Erythroblast (primary cell): Measurements from ENCODE around the gene APP.

Source experiments
- DNase-seq, 2 experiments: peaks; one replicate each; lab custom pipeline; 2025; lab: John Stamatoyannopoulos, UW
- GATA1 ChIP-seq: IDR thresholded peaks from 2 replicates; pipeline ENCODE4 v1.6.1; 2011; ENCODE audit warnings: low read depth, mild to moderate bottlenecking, control low read depth, low read length, moderate library complexity
- POLR2A ChIP-seq: IDR thresholded peaks from 2 replicates; pipeline ENCODE4 v1.6.1; 2011; ENCODE audit warnings: mild to moderate bottlenecking, low read length

APP gene

DNA sequence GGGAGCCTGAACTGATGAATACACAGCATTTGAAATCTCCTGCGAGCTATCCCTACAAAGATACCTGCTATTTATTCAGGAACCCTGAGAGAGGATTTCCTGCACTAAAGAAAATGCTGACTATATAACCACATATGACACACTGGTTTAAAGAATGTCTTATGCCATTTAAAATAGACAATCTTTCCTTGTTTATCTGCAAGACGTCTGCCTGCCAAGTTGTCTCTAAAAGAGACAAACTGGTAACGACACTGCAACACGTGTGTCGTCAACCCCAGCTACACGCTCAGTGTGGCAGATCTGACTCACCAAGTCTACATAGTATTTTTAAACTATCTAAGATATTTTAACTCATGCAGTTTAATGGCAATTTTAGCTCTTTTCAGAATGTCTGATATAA lies 42.7 kb downstream of the APP start:
- TF ChIP-seq POLR2A (no peak), GATA1 (no peak)
- no peak for DNase-seq

DNA sequence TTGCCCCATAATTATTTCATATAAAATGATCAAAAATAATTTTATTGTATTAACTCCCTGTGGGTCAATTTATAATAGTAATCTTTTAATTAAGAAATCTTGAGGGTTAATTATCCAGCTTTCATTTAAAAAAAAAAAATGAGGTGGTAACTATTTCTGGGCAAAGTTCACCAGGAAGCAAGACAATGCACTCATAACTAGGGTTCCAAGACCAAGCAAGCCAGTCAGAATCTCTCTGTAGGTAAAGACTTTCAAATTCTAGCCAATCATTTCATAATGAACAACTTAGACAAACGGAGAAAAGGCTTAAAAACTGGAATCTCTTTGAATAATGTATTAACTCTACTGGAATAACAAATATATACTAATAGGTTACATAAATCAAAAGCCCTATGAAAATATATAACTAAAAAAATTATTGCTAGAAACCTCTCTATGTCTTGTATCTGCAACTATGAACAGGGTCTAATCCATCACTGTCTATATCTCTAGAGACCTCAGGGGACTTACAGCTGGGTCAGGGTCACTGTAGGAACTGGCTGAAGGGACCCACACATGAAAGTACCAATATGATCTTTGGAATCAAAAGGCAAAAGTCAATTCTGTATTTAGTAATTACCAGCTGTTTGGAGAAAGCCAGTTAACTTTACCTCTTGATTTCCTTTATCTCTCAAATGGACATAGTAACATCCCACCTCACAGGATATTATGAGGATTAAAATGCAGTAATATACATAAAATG lies 43.3 kb downstream of the APP start:
- TF ChIP-seq POLR2A (no peak), GATA1 (no peak)
- no peak for DNase-seq

DNA sequence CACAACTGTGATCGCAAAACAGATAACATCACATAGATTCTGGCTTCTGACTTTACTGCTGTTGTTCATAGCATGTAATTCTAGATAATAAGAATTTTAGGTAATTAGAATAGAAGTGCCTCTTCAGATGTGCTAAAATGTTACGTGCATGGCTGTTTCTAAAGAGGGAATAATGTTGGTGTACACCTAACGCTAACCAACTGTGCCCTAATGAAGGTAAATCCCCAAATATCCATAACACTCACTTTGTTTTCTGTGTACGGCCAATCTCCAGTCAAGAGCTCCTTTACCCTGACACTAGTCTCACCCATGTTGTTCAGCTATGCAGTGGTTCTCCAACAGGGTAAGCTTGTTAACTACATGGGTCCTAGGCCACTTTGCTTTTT lies 44.4 kb downstream of the APP start:
- TF ChIP-seq POLR2A: no peak
- no peak for TF ChIP-seq GATA1
- DNase-seq: no peak

DNA sequence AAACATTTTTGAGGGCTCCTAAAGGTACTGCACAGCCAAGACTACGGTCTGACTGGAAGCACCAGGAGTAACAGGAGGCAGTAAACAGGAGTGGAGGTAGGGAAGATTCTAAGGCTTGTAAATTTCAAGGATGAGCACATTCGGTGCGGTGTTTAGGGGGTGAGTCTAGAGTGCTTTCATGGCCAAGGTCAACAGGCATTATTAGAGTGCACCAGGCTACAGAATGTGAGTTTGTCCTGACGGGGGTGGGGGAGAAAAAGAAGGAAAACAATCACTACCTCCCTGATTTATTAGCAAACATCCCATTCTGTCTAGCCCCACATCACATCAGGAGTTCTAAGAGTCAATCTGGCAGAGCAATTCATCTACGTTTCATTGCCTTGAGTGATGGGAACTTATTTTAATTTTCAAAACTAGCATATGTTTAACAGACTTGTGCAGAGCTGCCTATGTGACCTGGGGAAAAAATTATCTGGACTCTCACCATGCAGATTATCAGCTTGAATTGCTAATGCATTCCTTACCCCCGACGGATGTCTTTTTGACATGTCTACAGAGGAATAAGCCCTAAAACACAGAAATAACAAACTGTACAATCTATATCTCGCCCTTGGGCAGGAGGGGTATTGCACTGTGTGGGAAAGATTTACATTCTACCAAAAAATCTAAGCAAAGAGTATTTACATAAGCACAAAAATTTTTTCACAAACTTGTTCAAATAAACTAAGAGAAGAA lies 45.0 kb downstream of the APP start:
- TF ChIP-seq POLR2A (no peak), GATA1 (no peak)
- DNase-seq: no peak

DNA sequence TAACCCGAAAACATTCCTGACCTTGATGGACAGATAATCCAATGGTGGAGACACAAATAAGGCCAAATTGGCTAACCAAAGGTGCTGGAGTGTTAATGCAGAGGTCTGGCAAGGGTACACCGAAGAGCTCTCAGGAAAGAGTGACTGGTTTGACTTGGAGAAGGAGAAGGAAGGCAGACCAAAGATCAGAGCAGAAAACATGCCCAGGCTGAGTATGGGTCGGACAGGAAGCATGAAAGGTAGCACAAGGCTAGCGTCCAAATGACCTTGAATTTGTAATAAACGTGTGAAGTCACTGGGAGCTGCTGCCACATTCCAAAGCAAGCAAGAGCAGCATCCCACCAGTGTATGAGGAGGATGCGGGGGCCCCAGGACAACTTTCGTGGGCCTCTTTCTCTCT lies 45.7 kb downstream of the APP start:
- DNase-seq: no peak
- TF ChIP-seq POLR2A (no peak), GATA1 (no peak)

DNA sequence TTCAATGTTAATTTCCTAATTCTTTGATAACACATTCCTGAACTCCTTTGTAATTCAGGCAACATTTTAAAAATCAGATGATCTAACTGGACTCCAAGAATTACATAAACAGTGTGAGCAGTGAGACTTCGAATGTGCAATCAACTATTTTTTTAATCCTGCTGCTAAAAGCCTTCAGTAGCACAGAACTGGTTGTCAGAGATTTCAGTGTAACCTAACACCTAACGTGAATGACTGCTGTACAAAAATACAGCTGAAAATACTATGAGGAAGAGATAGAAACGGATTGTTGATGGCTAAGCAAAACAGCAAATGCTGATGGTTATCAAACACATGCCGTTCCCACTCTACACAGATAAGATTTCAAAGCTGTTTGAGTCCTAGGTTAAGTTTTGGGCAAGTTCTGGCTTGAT lies 46.1 kb downstream of the APP start:
- TF ChIP-seq GATA1 (no peak), POLR2A (no peak)
- no peak for DNase-seq

DNA sequence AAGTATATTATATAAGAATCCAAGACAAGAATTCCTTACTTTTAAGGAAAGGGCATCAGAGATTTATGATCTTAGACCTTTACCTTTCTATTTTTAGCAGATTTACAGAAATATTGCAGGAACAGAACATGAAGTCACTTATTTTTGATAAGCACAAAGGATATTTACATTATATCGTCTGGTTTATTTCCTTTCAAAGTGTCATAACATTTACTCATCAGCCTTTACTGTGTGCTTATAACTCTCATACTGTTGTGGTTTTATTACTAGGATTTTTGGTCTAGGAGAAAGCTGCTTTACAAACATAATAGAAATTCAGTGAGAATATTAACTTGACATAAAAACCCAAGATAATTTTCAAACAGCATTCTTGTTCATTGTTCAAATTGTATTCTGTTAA lies 47.6 kb downstream of the APP start:
- TF ChIP-seq GATA1: no peak
- no peak for TF ChIP-seq POLR2A
- no peak for DNase-seq

DNA sequence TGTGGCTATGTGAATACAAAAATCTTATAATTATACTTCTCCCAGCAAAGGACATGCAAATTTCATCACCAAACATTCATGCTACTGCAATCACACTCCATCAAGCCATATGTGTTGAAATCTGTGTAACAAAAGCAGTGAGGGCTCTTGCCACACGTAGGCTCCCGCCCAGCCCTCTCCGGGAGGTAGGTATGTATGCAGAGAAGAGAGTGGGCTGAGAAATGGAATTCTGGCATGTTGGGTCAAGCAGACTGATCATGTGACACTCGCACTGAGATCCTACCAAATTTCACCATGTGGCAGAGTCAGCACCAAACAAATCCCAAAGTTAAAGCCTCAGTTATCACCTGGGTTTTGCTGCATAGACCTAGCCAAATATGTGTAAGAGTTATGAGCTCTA lies 49.7 kb downstream of the APP start:
- no peak for DNase-seq
- TF ChIP-seq GATA1 (no peak), POLR2A (no peak)

DNA sequence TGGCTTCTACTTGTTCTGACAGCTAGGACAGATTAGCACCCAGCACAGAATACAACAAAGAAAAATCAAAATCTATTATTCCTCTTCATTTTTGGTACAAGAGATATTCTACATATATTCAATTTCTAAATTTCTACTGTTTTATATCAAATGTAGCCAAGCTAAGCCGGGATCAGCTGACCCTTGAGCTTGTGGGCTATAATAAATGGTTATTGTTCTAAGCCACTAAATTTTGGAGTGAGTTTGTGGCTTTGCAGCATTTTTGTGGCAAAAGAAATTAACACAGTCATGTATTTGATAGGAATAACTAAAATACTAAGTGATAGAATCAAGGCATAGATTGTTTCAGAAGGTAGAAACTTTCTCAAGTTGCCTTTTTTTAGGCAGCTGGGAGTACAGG lies 50.7 kb downstream of the APP start:
- DNase-seq: no peak
- no peak for TF ChIP-seq GATA1
- TF ChIP-seq POLR2A: no peak

DNA sequence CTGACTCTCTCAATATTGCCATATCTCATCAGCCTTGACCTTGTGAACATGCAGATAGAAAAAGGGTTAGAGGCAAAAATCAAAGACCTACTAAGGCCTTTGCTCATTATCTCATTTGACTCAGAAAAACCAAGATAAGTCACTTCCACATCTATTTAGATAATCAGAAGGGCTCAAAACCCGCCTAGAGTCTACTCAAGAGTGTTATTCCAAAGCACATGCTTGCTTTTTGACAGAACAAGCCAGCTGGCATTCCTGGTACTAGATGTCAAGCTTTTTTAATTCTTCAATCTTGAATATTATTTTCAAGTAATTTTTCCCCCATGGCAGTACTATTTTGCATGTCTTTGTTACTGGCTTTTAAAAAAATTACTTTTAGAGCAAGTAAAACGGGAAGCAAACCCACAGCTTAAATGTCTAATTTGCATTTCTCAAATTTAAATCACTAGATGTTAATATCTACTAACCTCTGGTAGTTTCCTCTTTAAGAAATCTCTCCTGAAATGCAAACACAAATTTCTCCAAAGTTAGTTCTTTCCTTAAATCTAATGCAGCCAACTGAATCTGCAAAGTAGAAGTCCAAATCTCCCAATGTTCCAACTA lies 51.5 kb downstream of the APP start:
- DNase-seq: no peak
- TF ChIP-seq GATA1 (no peak), POLR2A (no peak)

DNA sequence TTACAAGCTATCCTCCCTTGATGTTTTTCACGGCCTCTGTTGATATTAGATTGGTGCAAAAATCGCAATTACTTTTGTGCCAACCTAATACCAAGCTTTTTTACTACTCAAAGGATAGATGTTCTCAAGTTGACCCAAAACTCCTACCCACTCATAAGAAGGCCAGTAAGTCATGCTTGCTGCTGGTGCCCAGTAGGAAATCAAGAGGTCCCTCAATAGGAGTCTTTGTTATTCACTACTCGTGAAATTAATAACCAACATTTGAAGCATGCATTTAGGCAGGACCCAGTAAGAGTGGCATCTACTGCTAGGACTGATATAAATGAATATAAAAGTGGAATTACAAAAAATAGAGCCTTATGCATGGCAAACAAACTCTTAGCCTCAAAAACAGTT lies 52.6 kb downstream of the APP start:
- TF ChIP-seq GATA1 (no peak), POLR2A (no peak)

DNA sequence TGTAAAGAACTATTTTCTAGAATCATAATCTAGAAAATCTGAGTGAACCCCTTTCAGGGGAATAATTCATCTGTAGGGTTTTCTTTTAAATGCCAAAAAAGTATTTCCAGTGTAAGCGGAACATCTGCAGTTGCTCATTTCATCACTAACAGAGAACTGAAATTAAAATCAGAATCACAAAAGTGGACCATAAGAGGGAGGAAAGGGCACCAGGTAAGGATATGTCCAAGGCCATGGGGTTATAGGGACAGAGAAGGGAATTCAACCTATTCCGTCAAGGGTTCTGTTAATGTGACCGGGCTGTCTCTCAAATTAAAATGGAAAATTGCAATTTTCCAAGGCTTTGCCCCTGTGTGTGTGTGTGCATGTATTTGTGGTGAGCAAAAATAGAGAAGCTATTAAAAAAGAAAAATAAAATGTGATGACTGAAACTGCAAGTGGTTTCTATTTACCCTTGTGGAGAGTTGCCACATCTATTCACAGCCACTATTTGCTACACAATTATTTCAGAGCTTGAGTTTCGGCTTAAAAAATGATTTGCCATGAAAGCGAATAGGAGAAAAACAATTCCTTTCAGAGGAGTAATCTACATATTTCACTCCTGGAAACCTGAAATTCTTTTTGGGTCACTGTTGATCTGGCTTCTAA lies 53.1 kb downstream of the APP start:
- DNase-seq: no peak
- TF ChIP-seq POLR2A (no peak), GATA1 (no peak)

More for the DNA sequence above, 52.6 kb downstream of the APP start:
- no peak for DNase-seq

DNA sequence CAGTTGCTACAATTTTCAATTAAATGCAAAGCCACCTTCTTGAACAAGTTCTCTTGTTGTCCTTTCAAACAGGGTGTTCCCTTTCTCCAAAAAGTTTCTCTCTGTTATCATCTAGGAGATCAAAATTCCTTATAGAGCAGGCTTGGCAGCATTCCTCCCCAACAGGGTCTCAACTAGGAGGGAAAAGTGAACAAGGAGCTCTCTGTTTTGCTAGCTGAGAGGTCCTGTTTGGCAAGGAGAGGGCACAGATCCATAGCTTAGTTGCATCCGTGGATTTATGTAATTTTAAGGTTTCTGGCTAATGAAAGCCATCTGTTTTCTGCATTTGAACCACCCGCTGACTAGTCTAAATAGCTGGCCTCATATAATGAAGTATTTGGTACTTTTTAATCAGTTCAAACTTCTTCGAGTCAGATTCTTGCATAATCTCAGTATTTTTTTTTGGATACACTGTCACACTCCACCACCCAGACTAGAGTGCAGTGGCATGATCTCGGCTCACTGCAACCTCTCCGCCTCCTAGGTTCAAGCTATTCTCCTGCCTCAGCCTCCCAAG lies 54.0 kb downstream of the APP start:
- DNase-seq: no peak
- TF ChIP-seq GATA1 (no peak), POLR2A (no peak)
